UCSD-AML1 (cell line): ENCODE data around the gene HOXA2.

Experiments used
- DNase-seq: peaks from one replicate; lab custom pipeline; 2025; ENCODE audit not compliant: unreplicated experiment; lab: John Stamatoyannopoulos, UW

The HOXA2 gene

GRCh38 chr7:27080844-27081436, 21.5 kb downstream of the HOXA2 start:
- no peak for DNase-seq

- DNase-seq, result no peak
Observed at GRCh38 chr7:27079234-27079975, 23.1 kb downstream of the HOXA2 start.

- DNase-seq, result no peak
Observed at GRCh38 chr7:27078616-27079233, 23.8 kb downstream of the HOXA2 start.

- no peak for DNase-seq
Observed at GRCh38 chr7:27073076-27073475, 29.4 kb downstream of the HOXA2 start.

- no peak for DNase-seq
Observed at GRCh38 chr7:27071622-27072390, 30.7 kb downstream of the HOXA2 start.

GRCh38 chr7:27068259-27068658, 34.2 kb downstream of the HOXA2 start:
- DNase-seq, result no peak

- no peak for DNase-seq
Observed at GRCh38 chr7:27066148-27066547, 36.3 kb downstream of the HOXA2 start.

GRCh38 chr7:27065709-27066108, 36.8 kb downstream of the HOXA2 start:
- no peak for DNase-seq

- DNase-seq, result no peak
Observed at GRCh38 chr7:27064661-27065060, 37.8 kb downstream of the HOXA2 start.

GRCh38 chr7:27064159-27064558, 38.3 kb downstream of the HOXA2 start:
- DNase-seq, result no peak

- DNase-seq, result no peak
Observed at GRCh38 chr7:27062946-27063345, 39.5 kb downstream of the HOXA2 start.

GRCh38 chr7:27053153-27053552, 49.3 kb downstream of the HOXA2 start:
- DNase-seq, result no peak

- DNase-seq, result no peak
Observed at GRCh38 chr7:27051451-27051850, 51.0 kb downstream of the HOXA2 start.
